ENCODE measurements around the gene PLCD3. TPM values are rescaled to one million over a fixed set of nuclear protein-coding genes. Genes with fewer than 3 reads are reported as not detected.

PLCD3 gene
- total and polyA plus RNA-seq, 10 of the 15 experiments (the other 5 are each of a cell fraction or from before 2014, with no cell fraction given), result 0.02 to 1.6 (median 0.44) TPM

- TF ChIP-seq SMAD5 (IDR thresholded peaks at IDR 0.05; ENCODE audit: low read depth) (no peak), SUZ12 (IDR thresholded peaks at IDR 0.05; ENCODE audit: unreplicated experiment) (no peak), HDGF (IDR thresholded peaks at IDR 0.05) (no peak)
Observed at GRCh38 chr17:45090711-45091110, 41.6 kb downstream of the PLCD3 start (continued).

GRCh38 chr17:45088741-45089140 lies 43.6 kb downstream of the PLCD3 start:
- H3K4me2 ChIP-seq (ENCODE audit: control insufficient read depth, insufficient read depth), result no peak overlapping the region
- WGBS (ENCODE audit: insufficient coverage, insufficient replicate concordance, low lambda C conversion rate, missing lambda C conversion rate), result 17% methylated on average over 3 of the region's 3 CpGs
- ATAC-seq, result no peak
- H2AFZ ChIP-seq (ENCODE audit: control insufficient read depth, low read depth, low read length), result no peak overlapping the region
- no peaks in the 10 kb centered on the region for H3K9me3 ChIP-seq (replicated peaks; ENCODE audit: control insufficient read depth, insufficient read depth, low read length)
- no peaks in the 10 kb centered on the region for H3K79me2 ChIP-seq (ENCODE audit: control insufficient read depth, insufficient read depth, low read length)
- H3K27me3 ChIP-seq (replicated peaks in 1 of 2; ENCODE audit: control insufficient read depth in 2 of 2, insufficient read depth in 2 of 2, low read length in 1 of 2), result no peaks in the 10 kb centered on the region
- ChIA-PET RAD21 (ENCODE audit: unreplicated experiment) (interaction anchor here (0.6 kb wide), 1 partner anchor 26 kb away, joined by 3 read pairs; no protein-coding TSS in a partner anchor), CTCF (interaction anchor here (0.7 kb wide), 1 partner anchor 168 kb away, joined by 5 read pairs; no protein-coding TSS in a partner anchor), POLR2A (interaction anchor here (0.7 to 1.2 kb wide), 2 partner anchors 21 to 38 kb away, joined by 3 to 5 read pairs; no protein-coding TSS in a partner anchor), SMC1A (ENCODE audit: uncharacterized antibody, unreplicated experiment) (interaction anchor here (1.0 to 1.6 kb wide), 2 partner anchors 15 to 22 kb away, joined by 4 read pairs; no protein-coding TSS in a partner anchor)
- FAIRE-seq, result no peak
- H3K4me3 ChIP-seq, result no peak overlapping the region
- intact Hi-C loops (cut with micrococcal nuclease; ENCODE audit: unreplicated experiment), result no loop called here
- no peak for TF ChIP-seq JUNB (IDR thresholded peaks at IDR 0.05)
- TF ChIP-seq SREBF1 (IDR thresholded peaks at IDR 0.05; ENCODE audit: low read length), result no peak
- no peak for TF ChIP-seq ZNF274 (IDR thresholded peaks at IDR 0.05; ENCODE audit: insufficient read depth, insufficient read length)
- no peak for TF ChIP-seq NR2F1 (conservative IDR thresholded peaks at IDR 0.05)
- TF ChIP-seq FOXM1 (IDR thresholded peaks at IDR 0.05; ENCODE audit: low read depth, low read length), result no peak
- peak; percentile 48; the same call in 1 of the 2 replicates for TF ChIP-seq RUNX3 (IDR thresholded peaks at IDR 0.05; ENCODE audit: low read length)
- H3K27ac ChIP-seq (ENCODE audit: control insufficient read depth, insufficient read depth), result no peak overlapping the region
- peaks cover 30 to 47% of the 10 kb centered on the region in 2 experiments for H3K36me3 ChIP-seq (ENCODE audit: control insufficient read depth in 2 of 2, insufficient read depth in 2 of 2, low read length in 1 of 2)
- DNase-seq (ENCODE audit: low read depth, low spot score), result no peak
- peaks cover 6% of the 10 kb centered on the region for H3K4me1 ChIP-seq (ENCODE audit: control insufficient read depth, insufficient read depth, low read length)
- in situ Hi-C loops (cut with MboI), result no loop called here
- BruUV-seq (replicated peaks), result TSS peak; percentile 55
- no peaks in the 10 kb centered on the region for H4K20me1 ChIP-seq (ENCODE audit: control insufficient read depth, insufficient read depth)
- H3K9ac ChIP-seq (ENCODE audit: control insufficient read depth, insufficient read depth, low read length), result no peak overlapping the region
